Suprapubic skin (tissue), 4 donors: ENCODE data around the gene TMC7.

Source experiments
- POLR2A ChIP-seq, 2 donors: fragments of 450-650 bp; IDR thresholded peaks; one replicate each; pipeline ENCODE4 v1.6.1; 2017; ENCODE audit warnings: antibody characterized with exemption in 2 of 2, mild to moderate bottlenecking in 2 of 2, moderate library complexity in 2 of 2
- POLR2AphosphoS5 ChIP-seq, 3 donors: sonication (generic); formaldehyde crosslinking; IDR thresholded peaks; one replicate each; pipeline ENCODE4 v1.6.1; 2017; ENCODE audit warnings: antibody characterized with exemption in 3 of 3
- TF ChIP-seq, protein P1 (sequence below), 2 donors: fragments of 200-600 bp in 1 of 2; fragments of 450-650 bp in 1 of 2; sonication (generic) in 1 of 2; IDR thresholded peaks; one replicate each; pipeline ENCODE4 v1.5.1; 2016 to 2019; ENCODE audit warnings: antibody characterized with exemption in 2 of 2, mild to moderate bottlenecking in 1 of 2, moderate library complexity in 1 of 2

GRCh38 chr16:18938986-18939385, 44.7 kb upstream of the TMC7 start:
- TF ChIP-seq, protein P1, sequence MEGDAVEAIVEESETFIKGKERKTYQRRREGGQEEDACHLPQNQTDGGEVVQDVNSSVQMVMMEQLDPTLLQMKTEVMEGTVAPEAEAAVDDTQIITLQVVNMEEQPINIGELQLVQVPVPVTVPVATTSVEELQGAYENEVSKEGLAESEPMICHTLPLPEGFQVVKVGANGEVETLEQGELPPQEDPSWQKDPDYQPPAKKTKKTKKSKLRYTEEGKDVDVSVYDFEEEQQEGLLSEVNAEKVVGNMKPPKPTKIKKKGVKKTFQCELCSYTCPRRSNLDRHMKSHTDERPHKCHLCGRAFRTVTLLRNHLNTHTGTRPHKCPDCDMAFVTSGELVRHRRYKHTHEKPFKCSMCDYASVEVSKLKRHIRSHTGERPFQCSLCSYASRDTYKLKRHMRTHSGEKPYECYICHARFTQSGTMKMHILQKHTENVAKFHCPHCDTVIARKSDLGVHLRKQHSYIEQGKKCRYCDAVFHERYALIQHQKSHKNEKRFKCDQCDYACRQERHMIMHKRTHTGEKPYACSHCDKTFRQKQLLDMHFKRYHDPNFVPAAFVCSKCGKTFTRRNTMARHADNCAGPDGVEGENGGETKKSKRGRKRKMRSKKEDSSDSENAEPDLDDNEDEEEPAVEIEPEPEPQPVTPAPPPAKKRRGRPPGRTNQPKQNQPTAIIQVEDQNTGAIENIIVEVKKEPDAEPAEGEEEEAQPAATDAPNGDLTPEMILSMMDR (IDR thresholded peaks at IDR 0.05) = no peak
- TF ChIP-seq POLR2AphosphoS5 (IDR thresholded peaks at IDR 0.05) (no peak), POLR2A (IDR thresholded peaks at IDR 0.05) (no peak)
